Left renal pelvis (tissue), 4 donors: ENCODE data around the gene LMF1. TPM values are rescaled to one million over a fixed set of nuclear protein-coding genes. Genes with fewer than 3 reads are reported as not detected.
"Not testable (repeated sequence)": the region's sequence is repeated elsewhere in the genome, so short reads cannot be mapped to it uniquely, and the experiment has no call there.

Experiments
- DNase-seq, 4 donors: peaks; one replicate each; pipeline ENCODE4 v3.0.0-alpha.2; 2013; ENCODE audit warnings: low read depth in 4 of 4, low spot score in 3 of 4
- polyA plus RNA-seq, 4 donors: library from polyadenylated mRNA; unstranded; fragments of 120-200 nt; gene quantifications; one replicate each; pipeline ENCODE4 v1.2.1, GENCODE V29; 2013; ENCODE audit not compliant: insufficient read length in 4 of 4

Gene LMF1
- polyA plus RNA-seq, 4 donors, result 12.2 to 25.4 (median 16.9) TPM

DNA sequence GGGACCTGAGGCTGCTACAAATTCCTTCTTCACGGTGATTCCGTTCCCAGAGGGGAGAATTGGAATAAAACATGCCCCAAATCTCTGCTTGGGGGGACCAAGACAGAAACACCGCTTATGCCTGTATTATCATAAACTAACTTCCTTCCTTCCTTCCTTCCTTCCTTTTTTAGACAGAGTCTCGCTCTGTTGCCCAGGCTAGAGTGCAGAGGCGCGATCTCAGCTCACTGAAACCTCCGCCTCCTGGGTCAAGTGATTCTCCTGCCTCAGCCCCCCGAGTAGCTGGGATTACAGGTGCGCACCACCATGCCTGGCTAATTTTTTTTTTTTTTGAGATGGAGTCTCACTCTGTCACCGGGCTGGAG lies 150.8 kb downstream of the LMF1 start:
- not testable (repeated sequence) for DNase-seq

GRCh38 chr16:819336-820043 lies 151.3 kb downstream of the LMF1 start:
- DNase-seq, result no peak

- DNase-seq, result no peak
Measured at GRCh38 chr16:818592-818991, 152.2 kb downstream of the LMF1 start.

DNA sequence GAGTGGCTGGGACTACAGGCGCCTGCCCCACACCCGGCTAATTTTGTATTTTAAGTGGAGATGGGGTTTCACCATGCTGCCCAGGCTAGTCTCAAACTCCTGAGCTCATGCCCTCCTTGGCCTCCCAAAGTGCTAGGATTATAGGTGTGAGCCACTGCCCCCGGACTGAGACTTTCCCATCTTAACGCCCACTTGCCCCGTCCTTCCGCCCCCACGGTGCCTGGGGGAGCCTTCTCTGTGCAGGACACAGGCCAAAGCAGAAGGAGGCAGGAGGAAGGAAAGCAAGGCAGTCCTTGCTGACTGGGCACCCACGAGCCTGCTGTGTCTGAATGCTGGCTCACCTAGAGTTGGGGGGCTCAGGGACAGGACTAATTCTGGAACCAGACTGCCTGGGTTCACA lies 152.7 kb downstream of the LMF1 start:
- no peak for DNase-seq

- no peak for DNase-seq
Measured at GRCh38 chr16:817001-817906, 153.5 kb downstream of the LMF1 start.

GRCh38 chr16:815861-816260 lies 154.9 kb downstream of the LMF1 start:
- DNase-seq, result no peak

DNA sequence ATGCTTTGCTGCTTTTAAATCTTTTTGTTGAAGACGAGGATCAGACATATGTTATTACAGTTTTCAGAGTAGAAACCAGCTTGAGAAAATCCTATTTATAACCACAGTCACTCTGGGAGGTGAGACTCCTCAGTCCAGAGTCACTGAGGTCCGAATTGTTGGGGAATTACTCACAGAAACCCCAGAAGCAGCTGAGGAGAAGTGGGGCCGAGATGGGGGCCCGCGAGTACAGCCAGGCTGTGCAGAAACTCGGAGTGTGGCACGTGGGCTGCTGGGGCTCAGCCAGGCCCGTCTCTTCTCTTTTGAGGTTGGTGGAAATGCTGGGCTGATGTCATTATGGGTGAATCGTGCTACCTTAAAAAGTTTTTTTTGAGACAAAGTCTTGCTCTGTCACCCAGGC lies 155.8 kb downstream of the LMF1 start:
- no peak for DNase-seq

DNA sequence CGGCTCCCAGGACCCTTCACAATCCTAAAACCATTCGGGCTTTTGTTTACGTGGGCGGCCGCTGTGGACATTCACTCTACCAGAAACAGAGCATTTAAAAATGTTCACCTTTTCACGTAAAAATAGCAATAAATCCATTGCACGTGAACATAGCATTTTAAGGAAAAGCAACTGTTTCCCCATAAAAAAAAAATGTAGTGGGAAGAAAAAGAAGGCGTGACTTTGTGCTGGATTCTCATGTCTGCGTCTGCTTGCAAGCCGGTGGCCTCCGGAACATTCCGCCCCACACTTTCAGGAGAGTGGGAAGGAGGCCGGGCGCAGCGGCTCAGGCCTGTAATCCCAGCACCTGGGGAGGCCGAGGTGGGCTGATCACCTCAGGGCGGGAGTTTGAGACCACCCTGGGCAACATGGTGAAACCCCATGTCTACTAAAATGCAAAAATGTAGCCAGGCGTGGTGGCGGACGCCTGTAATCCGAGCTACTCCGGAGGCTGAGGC lies 156.8 kb downstream of the LMF1 start:
- DNase-seq, result no peak

- DNase-seq, result no peak
Measured at GRCh38 chr16:813204-813915, 157.4 kb downstream of the LMF1 start.

GRCh38 chr16:808085-808386 lies 162.7 kb downstream of the LMF1 start:
- no peak for DNase-seq

- DNase-seq, result peak; percentile 67 to 82 (median 76)
Measured at GRCh38 chr16:807347-808084, 163.3 kb downstream of the LMF1 start.

DNA sequence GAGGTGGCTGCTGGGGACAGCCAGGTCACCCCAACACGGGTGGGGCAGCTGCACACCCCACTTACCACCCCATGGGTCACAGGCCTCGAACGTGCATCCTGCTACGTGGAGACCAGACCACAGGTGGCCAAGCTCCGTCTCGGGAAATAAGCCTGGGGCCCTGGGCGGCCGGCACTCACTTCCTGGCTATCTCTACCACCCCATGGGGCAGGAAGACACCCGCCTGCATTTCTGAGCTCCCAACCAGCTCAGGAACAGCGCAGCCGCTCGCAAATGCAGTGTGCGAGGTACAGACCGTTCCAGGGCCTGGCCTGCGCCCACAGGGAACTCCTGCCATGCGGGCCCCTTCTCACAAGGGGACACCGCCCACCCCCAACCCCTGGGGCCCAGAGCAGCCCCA lies 165.3 kb downstream of the LMF1 start:
- DNase-seq, result no peak

DNA sequence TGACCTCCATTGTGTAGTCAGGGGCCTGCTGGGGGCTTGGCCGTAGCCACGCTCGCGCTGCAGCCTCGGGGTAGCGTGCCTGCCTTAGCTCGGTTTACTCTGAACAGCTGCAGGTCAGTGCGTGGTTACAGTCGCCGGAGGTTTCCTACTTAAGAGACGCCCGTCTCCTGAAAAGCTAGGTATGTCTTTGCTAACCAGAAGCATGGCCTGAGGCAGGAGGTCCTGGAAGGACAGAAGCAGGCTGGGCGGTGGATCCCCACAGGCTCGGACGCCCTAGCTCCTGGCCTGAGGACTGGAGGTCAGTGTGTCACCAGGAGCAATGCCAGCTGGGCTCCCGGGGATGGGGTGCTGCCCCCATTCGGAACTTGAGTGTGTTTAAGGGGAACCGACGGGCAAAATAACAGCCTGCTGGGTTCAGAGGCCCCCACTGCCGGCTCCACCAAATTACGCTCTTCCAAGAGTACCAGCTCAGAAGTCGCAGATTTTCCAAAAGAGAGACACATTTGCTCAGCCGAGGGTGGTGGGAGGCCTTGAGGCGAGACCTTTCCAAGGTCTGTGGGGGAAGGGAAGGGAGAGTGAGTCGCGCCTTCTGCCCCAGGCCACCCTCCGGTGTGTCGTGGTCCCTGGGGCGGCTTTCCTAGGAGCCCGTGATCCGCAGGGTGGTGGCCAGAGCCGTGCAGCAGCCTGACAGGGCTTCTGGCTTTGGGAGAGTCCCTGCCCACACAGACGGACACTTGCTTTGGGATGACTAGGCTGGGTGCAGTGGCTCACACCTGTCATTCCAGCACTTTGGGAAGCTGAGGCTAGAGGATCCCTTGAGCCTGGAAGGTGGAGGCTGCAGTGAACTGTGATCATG lies 166.4 kb downstream of the LMF1 start:
- no peak for DNase-seq

DNA sequence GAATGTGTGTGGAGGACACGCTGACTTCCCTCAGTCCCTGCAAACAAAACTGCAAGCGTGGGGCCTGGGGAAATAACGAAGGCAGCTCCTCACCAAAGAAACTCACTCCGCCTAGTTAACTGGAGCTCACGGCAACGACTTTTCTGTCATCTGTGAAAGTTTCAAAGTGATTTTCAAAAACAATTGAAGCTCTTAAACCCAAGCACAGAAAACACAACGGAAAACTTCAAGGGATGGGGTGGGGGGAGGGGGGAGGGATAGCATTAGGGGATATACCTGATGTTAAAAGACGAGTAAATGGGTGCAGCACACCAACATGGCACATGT lies 167.1 kb downstream of the LMF1 start:
- DNase-seq, result no peak

Other genes with a start within 250 kb of the LMF1 start
- gene ANTKMT, start 249.8 kb downstream of the LMF1 start, polyA plus RNA-seq, result 10 to 100 TPM in 3 of 4 donors, 1 to 10 TPM in 1; 8.9 to 28.2 (median 10.8) TPM
- gene CCDC78, start 244.5 kb downstream of the LMF1 start, polyA plus RNA-seq, result 1 to 10 TPM in 3 of 4 donors, under 1 TPM in 1; 0.86 to 3.5 (median 2.2) TPM
- 1 to 10 TPM; 2.4 to 7.9 (median 4.1) TPM for gene HAGHL, start 243.9 kb downstream of the LMF1 start, polyA plus RNA-seq
- 10 to 100 TPM; 15.8 to 31.2 (median 22.2) TPM for gene CIAO3, start 230.0 kb downstream of the LMF1 start, polyA plus RNA-seq
- gene MSLN, start 210.2 kb downstream of the LMF1 start, polyA plus RNA-seq, result 10 to 100 TPM in 3 of 4 donors, 1 to 10 TPM in 1; 2.3 to 27.1 (median 12.3) TPM
- gene RPUSD1, start 182.6 kb downstream of the LMF1 start, polyA plus RNA-seq, result 10 to 100 TPM in 3 of 4 donors, 1 to 10 TPM in 1; 8.5 to 16.5 (median 10.5) TPM
- gene CHTF18, start 182.4 kb downstream of the LMF1 start, polyA plus RNA-seq, result 10 to 100 TPM; 19.9 to 48.6 (median 23.0) TPM
- under 1 TPM in 2 of 4 donors, not detected in 2; 0.15 to 0.46 TPM for gene GNG13, start 170.2 kb downstream of the LMF1 start, polyA plus RNA-seq
- 1 to 10 TPM; 3.4 to 4.8 (median 3.6) TPM for gene SOX8, start 10.8 kb upstream of the LMF1 start, polyA plus RNA-seq
- gene SSTR5, start 101.8 kb upstream of the LMF1 start, polyA plus RNA-seq, result under 1 TPM in 2 of 4 donors, not detected in 2; 0.17 to 0.40 TPM
- not detected for gene C1QTNF8, start 125.3 kb upstream of the LMF1 start, polyA plus RNA-seq
- 10 to 100 TPM in 3 of 4 donors, 1 to 10 TPM in 1; 6.2 to 22.5 (median 17.5) TPM for gene CACNA1H, start 182.1 kb upstream of the LMF1 start, polyA plus RNA-seq